ENCODE results near the gene EMCN.

DNA sequence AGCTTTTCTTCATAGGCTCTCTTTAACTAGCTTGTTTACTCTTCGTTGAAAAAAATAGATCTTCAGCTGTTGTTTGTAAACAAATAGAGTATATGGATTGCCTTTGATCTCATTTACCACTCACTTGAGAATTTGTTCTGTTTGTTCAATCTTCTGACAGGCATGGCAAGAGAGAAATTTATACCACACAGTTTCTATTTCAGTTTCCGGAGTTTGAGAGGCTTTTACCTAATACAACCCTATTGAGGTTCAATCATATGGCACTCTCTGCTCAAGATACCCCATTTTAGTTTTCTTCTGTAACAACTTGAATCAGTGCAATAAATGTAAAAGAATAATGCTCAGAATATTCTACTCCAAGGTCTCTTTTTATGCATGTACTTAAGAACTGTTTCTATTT is 148.0 kb downstream of the EMCN start:
- no peak for TF ChIP-seq POLR2A (IDR thresholded peaks at IDR 0.05)
- TF ChIP-seq, protein P1, sequence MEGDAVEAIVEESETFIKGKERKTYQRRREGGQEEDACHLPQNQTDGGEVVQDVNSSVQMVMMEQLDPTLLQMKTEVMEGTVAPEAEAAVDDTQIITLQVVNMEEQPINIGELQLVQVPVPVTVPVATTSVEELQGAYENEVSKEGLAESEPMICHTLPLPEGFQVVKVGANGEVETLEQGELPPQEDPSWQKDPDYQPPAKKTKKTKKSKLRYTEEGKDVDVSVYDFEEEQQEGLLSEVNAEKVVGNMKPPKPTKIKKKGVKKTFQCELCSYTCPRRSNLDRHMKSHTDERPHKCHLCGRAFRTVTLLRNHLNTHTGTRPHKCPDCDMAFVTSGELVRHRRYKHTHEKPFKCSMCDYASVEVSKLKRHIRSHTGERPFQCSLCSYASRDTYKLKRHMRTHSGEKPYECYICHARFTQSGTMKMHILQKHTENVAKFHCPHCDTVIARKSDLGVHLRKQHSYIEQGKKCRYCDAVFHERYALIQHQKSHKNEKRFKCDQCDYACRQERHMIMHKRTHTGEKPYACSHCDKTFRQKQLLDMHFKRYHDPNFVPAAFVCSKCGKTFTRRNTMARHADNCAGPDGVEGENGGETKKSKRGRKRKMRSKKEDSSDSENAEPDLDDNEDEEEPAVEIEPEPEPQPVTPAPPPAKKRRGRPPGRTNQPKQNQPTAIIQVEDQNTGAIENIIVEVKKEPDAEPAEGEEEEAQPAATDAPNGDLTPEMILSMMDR (IDR thresholded peaks at IDR 0.05) = no peak

Measured in body of pancreas (tissue), 4 donors.